Stimulated activated CD4-positive, alpha-beta T cell treated with anti-CD3 and anti-CD28 coated beads, TNF-alpha, amount 100 ng/mL, for 24 hours (primary cell): ENCODE data around the gene HP1BP3.
A peak's percentile ranks its signal among the peaks of the same experiment; 100 is the strongest.
"Not testable (repeated sequence)": the region's sequence is repeated elsewhere in the genome, so short reads cannot be mapped to it uniquely, and the experiment has no call there.

Source experiments
- DNase-seq, 3 experiments: peaks; one replicate each; pipeline ENCODE4 v3.0.0-alpha.2; 2020; ENCODE audit warnings: low read depth in 3 of 3

Gene HP1BP3

GRCh38 chr1:20727746-20728316, 59.3 kb downstream of the HP1BP3 start:
- DNase-seq = no peak

GRCh38 chr1:20726932-20727745, 60.0 kb downstream of the HP1BP3 start:
- DNase-seq = no peak

DNA sequence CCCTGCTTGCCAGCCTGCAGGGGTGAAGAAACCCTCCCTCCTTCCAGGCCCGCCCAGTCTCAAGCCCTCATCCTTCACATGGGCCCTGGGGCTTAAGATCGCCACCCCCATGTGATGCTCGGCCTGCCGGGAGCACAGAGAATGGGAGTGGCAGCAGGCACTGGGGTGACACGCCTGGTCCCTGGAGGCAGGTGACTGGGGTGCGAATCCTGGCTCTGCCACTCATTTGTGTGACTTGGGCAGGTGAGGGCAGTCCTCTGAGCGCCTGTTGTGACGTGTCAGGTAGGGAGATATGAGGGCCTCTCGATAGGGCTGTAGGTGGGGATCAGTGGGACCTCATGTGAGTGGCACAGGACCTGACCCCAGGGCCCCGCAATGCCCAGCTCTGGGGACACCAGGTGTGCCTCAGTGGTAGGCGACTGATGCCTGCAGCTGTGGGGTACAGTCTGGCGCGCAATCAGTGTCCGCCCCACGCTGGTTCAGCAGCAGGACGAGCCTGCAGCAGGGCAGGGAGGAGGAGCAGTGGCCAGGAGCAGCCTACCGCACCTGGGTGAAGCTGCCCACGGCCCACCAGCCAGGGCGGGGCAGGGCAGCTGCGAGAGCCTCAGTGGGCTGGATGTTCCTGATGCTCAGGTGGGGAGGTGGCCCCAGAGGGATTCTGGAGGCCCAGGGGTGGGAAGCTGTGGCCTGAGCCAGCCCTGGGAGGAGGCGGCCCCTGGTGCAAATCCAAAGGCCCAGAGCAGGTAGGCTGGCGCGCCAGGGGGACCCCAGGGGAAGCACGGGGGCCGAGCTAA, 60.8 kb downstream of the HP1BP3 start:
- DNase-seq = no peak

- no peak for DNase-seq
Measured at GRCh38 chr1:20725189-20726117, 61.7 kb downstream of the HP1BP3 start.

DNA sequence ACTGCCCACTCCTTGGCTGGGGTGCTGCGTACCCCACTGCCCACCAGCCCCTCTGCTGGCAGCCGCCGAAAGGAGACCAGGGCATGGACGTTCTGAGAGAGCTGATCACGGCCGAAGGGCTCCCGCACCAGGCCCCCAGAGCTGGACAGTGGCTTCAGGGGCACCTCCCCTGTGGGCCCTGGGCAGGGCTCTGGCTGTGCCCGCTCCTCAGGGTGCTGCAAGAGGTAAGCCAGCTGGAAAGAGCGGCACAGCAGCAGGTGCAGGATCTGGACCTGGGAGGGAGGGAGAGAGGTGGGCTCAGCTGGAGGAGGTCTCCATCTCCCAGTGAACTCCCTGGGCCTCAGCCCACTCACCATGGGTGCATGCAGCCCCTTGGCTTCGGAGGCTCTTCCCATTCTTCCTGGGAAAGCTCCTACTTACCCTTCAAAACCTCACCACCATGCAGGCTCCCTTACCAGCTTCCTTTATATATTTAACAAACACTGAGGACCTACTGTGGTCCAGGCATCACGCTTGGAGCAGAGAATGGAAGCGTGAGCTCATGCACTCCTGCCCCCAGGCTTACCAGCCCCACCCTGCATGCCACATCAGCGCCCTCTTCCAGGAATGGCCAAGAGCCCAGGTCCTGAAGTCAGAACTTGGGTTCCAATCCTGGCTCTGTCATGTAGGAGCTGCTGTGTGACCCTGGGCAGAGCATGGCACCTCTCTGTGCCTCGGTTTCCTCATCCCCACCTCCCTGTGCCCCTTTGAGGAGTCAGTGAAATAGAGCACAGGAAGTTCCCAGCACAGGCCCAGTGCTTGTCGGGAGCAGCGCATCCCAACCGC, 62.5 kb downstream of the HP1BP3 start:
- DNase-seq = no peak

- DNase-seq = no peak
Measured at GRCh38 chr1:20723537-20724363, 63.4 kb downstream of the HP1BP3 start.

DNA sequence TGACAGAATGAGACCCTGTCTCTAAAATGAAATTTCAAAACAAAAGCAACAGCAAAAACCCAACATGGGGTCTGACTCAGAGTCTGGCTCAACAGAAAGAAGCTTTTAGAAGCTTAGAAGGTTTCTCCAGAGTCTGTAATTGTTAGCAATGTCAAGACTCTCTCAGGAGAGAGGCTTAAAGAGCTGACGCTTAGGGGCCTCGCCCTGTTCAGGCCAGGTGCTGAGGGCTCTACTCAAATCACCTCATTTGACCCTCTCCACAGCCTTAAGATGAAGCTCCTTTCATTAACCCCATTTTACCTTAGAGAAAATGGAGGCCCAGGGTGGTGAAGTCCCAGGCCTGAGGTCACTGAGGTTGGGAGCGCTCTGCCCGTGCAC, 64.0 kb downstream of the HP1BP3 start:
- no peak for DNase-seq

DNA sequence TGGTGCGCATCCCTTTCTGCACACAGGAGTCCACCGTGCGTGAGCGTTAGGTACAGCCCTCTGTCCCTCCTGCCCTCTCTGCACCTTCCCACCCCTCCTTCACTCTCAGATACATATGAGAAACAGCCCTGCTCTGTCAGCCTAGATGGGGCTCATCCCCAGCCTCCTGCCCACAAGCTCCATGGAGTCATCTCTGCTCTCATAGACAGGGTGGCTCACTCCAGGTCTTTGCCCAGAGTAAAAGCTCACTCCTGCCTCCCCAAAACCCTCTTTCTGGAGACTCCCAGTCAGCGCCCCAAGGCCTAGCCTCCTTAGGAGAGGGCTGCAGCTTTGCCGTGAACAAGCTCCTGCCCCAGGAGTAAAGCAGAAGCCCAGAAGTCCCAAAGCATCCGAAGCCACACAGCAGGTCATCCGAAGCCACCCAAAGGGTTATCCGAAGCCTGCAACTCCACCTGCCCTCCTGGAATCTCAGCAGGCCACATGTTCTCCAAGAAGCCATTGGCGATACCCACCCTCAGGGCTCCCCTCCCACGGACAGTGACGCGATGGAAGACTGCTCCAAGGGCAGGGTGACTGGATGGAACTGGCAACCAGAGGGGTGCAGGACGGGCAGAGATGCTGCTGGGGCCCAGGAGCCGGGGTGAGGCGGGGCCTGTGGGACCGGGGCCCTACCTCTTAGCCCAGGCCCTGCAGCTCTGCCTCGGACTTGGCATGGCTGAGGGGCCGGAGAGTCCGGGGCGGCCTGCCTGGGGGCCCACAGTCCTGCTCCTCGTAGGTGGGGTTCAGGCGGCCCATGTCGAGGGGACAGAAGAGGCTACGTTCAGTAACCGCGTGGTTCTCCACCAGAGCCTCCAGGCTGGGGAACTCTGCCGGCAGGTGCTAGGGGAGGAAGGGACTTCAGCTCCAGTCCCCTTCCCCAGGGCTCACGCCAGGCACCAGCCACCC, 65.7 kb downstream of the HP1BP3 start:
- no peak for DNase-seq

GRCh38 chr1:20720631-20721091, 66.4 kb downstream of the HP1BP3 start:
- DNase-seq = no peak

DNA sequence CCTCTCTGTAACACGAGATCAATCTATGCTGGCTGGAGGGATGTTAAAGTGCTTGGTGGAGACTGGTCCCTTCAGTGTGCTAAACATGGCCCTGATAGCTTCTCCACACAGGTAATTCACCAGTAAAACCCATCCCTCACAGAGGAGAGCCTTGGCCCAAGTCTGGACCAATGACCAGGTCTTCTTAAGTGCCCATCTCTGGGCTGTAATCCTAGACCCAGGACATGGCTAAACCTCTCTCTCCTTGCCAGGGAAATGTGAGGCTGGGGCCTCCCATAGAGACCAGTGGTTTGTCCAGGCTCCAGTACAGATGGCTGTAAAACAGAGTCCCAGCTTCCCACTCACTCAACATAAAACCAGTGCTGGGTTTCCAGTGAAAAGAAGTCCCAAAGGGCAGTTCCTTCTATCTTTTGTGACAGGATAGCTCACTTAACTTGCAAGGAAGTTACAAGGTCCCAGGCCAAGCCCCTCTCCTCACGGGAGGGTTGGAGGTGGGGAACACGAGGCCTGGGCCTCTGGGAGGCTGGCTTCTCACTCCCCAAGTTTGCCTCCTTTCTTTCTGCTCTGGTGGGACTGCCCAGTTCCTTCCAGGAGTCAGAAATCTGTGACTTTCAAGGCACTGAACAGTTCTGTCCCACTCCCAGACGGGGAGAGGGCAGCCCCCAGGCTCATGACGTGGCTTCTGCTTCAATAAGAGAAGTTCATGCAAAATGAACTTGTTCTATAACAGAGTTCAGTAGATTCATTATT, 67.1 kb downstream of the HP1BP3 start:
- DNase-seq = no peak

DNA sequence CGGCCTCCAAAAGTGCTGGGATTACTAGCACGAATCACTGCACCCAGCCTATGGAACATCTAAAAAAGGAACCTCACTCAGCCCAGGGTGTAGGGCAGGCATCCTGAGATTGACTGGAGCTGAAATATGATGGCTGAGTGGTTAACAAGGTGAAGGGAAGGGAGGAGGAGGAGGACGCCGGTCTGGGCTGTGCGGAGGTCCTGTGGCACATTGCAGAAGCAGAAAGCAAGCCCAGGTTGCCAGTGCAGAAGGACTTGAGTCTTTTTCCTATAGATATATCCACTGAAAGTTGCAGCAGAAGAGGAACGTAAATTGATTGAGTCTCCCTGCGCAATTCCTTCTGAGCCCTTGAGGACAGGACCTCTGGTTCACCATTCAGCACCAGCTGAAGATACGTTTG, 67.8 kb downstream of the HP1BP3 start:
- DNase-seq = no peak

- not testable (repeated sequence) for DNase-seq
Measured at GRCh38 chr1:20718343-20718882, 68.7 kb downstream of the HP1BP3 start.

DNA sequence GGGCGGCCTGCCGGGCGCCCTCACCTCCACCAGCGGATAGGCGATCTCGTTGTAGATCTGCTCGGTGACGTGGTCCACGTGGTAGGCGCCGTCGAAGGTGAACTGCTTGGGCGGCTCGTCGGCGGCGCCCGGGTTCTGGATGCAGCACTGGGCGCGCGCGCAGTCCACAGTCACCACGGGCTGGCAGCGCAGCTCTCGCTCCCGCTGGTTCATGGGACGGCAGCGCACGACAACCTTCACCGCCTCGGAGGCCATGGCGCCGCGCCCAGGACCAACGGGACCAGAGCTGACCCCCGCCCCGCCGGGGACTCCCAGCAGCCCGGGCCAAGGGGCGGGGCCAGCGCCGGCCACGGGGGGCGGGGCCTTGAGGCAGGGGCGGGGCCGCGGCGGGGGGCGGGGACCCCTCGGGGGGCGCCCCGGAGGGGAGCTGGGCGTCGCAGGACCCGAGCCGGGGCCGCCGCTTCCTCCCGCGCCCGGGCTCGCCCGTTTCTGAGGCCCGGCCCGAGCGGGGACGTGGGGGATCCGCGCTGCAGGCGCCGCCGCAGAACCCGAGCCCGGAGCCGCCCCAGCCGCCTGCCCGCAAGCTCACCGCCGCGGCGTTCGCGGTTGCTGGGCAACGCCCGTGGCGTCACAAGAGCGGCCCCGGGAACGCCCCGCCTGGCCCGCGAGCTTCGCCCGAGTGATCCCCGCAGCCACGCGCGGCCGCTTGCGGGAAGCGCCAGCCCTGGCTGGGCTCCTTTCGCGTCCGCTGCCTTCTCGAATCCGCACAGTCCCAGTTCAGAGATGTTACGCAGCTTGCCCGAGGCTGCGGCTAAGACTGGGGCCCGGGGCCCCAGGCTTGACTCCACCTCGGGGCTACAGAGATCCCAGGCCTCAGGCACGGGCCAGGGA, 69.4 kb downstream of the HP1BP3 start, which contains the start of gene KIF17:
TSS of gene KIF17 (minus strand) at position 556 of the 891 bp plus-strand sequence. CDS start at position 255, 301 bp downstream.
- peak; percentile 36 to 56 (median 39) for DNase-seq

DNA sequence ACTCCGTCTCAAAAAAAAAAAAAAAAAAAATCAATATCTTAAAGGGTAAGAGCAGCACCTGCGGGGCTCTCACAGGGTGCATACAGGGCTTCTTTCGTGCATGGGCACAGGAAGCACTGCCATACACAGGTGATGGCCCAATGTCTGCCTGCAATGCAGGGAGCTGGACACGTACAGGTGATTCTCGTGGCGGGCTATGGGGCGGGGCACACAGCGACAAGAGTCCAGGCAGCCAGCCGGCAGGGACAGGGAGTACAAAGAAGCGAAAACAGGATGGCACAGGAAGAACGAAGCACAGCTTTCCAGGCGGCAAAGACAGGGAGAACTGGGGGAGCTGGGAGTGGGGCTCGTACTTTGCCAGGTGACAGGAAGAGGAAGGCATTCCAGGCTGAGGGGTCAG, 70.9 kb downstream of the HP1BP3 start:
- DNase-seq = no peak

- DNase-seq = no peak
Measured at GRCh38 chr1:20715406-20715805, 71.7 kb downstream of the HP1BP3 start.

DNA sequence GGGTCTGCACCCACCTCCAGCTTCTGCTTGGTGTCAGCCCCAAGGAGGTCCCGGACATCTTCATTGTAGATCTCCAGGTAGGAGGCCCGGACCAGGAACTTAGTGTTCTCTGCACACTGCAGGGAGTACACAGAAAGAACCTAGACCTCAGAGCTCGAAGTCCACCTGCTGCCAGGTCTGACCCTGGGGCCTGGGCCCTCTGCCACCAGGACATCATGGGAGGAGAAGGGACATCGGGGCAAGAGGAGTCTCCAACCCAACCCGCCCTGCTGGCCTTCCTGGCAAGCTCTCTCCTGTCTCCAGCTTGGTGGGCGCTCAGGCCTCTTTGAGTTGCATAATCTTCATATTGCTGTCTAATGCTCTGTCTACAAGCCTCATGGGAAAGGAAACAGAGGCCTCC, 73.7 kb downstream of the HP1BP3 start:
- DNase-seq = no peak
